ENCODE measurements around the gene ATRNL1. TPM values are rescaled to one million over a fixed set of nuclear protein-coding genes. Genes with fewer than 3 reads are reported as not detected.

Gene ATRNL1
- total and polyA plus RNA-seq, 4 donors: 0.40 to 26.9 (median 5.3) TPM

- TF ChIP-seq HNF4G (IDR thresholded peaks at IDR 0.05) (no peak), YY1 (IDR thresholded peaks at IDR 0.05) (no peak), NR2F2 (IDR thresholded peaks at IDR 0.05) (no peak), JUND (IDR thresholded peaks at IDR 0.05) (no peak), ZBTB33 (IDR thresholded peaks at IDR 0.05) (no peak), SP1 (IDR thresholded peaks at IDR 0.05) (no peak)
- 89% methylated on average over 3 of the region's 3 CpGs for WGBS
These were observed 40.9 kb upstream of the ATRNL1 start for GRCh38 chr10:115052226-115052625.

GRCh38 chr10:115052728-115053127 is 40.4 kb upstream of the ATRNL1 start:
- TF ChIP-seq MAX (IDR thresholded peaks at IDR 0.05) (no peak), FOXA1 (IDR thresholded peaks at IDR 0.05) (no peak), TAF1 (conservative IDR thresholded peaks at IDR 0.05) (no peak), CTCF (IDR thresholded peaks at IDR 0.05; ENCODE audit: low read depth, low read length, missing input control) (no peak), JUND (IDR thresholded peaks at IDR 0.05) (no peak), FOXA2 (IDR thresholded peaks at IDR 0.05) (no peak), HNF4G (IDR thresholded peaks at IDR 0.05) (no peak)
- no peaks in the 10 kb centered on the region for H3K27me3 ChIP-seq (ENCODE audit: control insufficient read depth in 4 of 4, insufficient read depth in 4 of 4, low read length in 3 of 4)
- no peaks in the 10 kb centered on the region for H3K4me1 ChIP-seq (ENCODE audit: control insufficient read depth in 4 of 4, insufficient read depth in 4 of 4, low read length in 3 of 4)
- no peak overlapping the region for H3K4me3 ChIP-seq (ENCODE audit: low read depth in 1 of 3, low read length in 3 of 3)
- WGBS: 45% methylated on average over 1 of the region's 1 CpG
- H3K36me3 ChIP-seq (ENCODE audit: control insufficient read depth in 4 of 4, insufficient read depth in 3 of 4, low read depth in 1 of 4, low read length in 3 of 4): no peaks in the 10 kb centered on the region
- H3K9me3 ChIP-seq (ENCODE audit: control insufficient read depth in 4 of 4, low read length in 3 of 4): no peaks in the 10 kb centered on the region
- no peak overlapping the region for H3K27ac ChIP-seq (ENCODE audit: low read depth in 1 of 2, low read length in 2 of 2)
- H3K9ac ChIP-seq (ENCODE audit: low read depth in 1 of 2, low read length in 2 of 2): no peak overlapping the region
- DNase-seq (ENCODE audit: low spot score): no peak

More at GRCh38 chr10:115052226-115052625, 40.9 kb upstream of the ATRNL1 start:
- H3K9me3 ChIP-seq (ENCODE audit: control insufficient read depth in 4 of 4, low read length in 3 of 4): no peaks in the 10 kb centered on the region
- H3K4me3 ChIP-seq (ENCODE audit: low read depth in 1 of 3, low read length in 3 of 3): no peak overlapping the region
- no peak overlapping the region for H3K9ac ChIP-seq (ENCODE audit: low read depth in 1 of 2, low read length in 2 of 2)
- H3K4me1 ChIP-seq (ENCODE audit: control insufficient read depth in 4 of 4, insufficient read depth in 4 of 4, low read length in 3 of 4): no peaks in the 10 kb centered on the region
- H3K27me3 ChIP-seq (ENCODE audit: control insufficient read depth in 4 of 4, insufficient read depth in 4 of 4, low read length in 3 of 4): no peaks in the 10 kb centered on the region
- DNase-seq (ENCODE audit: low spot score): no peak
- no peaks in the 10 kb centered on the region for H3K36me3 ChIP-seq (ENCODE audit: control insufficient read depth in 4 of 4, insufficient read depth in 3 of 4, low read depth in 1 of 4, low read length in 3 of 4)
- H3K27ac ChIP-seq (ENCODE audit: low read depth in 1 of 2, low read length in 2 of 2): no peak overlapping the region

- no peak for DNase-seq (ENCODE audit: low spot score)
- no peaks in the 10 kb centered on the region for H3K4me1 ChIP-seq (ENCODE audit: control insufficient read depth in 4 of 4, insufficient read depth in 4 of 4, low read length in 3 of 4)
- no peak overlapping the region for H3K9ac ChIP-seq (ENCODE audit: low read depth in 1 of 2, low read length in 2 of 2)
- H3K27ac ChIP-seq (ENCODE audit: low read depth in 1 of 2, low read length in 2 of 2): no peak overlapping the region
- 95% methylated on average over 2 of the region's 2 CpGs for WGBS
- no peaks in the 10 kb centered on the region for H3K36me3 ChIP-seq (ENCODE audit: control insufficient read depth in 4 of 4, insufficient read depth in 3 of 4, low read depth in 1 of 4, low read length in 3 of 4)
- no peaks in the 10 kb centered on the region for H3K27me3 ChIP-seq (ENCODE audit: control insufficient read depth in 4 of 4, insufficient read depth in 4 of 4, low read length in 3 of 4)
- no peaks in the 10 kb centered on the region for H3K9me3 ChIP-seq (ENCODE audit: control insufficient read depth in 4 of 4, low read length in 3 of 4)
- H3K4me3 ChIP-seq (ENCODE audit: low read depth in 1 of 3, low read length in 3 of 3): no peak overlapping the region
- TF ChIP-seq SP1 (IDR thresholded peaks at IDR 0.05) (no peak), CTCF (IDR thresholded peaks at IDR 0.05; ENCODE audit: low read depth, low read length, missing input control) (no peak), GABPA (IDR thresholded peaks at IDR 0.05 in 1 of 2, conservative IDR thresholded peaks at IDR 0.05 in 1 of 2) (no peak), NR2F2 (IDR thresholded peaks at IDR 0.05) (no peak), RAD21 (IDR thresholded peaks at IDR 0.05) (no peak), ZBTB33 (IDR thresholded peaks at IDR 0.05) (no peak), MAX (IDR thresholded peaks at IDR 0.05) (no peak), EGR1 (IDR thresholded peaks at IDR 0.05; ENCODE audit: low read depth in 2 of 2) (no peak), FOXA1 (IDR thresholded peaks at IDR 0.05) (no peak), HNF4G (IDR thresholded peaks at IDR 0.05) (no peak), TAF1 (conservative IDR thresholded peaks at IDR 0.05) (no peak), FOXA2 (IDR thresholded peaks at IDR 0.05) (no peak), HNF4A (conservative IDR thresholded peaks at IDR 0.05) (no peak), YY1 (IDR thresholded peaks at IDR 0.05) (no peak), RXRA (IDR thresholded peaks at IDR 0.05) (no peak), ATF3 (IDR thresholded peaks at IDR 0.05) (no peak), JUND (IDR thresholded peaks at IDR 0.05) (no peak)
These were observed 37.0 kb upstream of the ATRNL1 start for GRCh38 chr10:115056186-115056585.

All from liver (tissue), 9 donors.